ENCODE data around the gene CCDC88C.

Gene CCDC88C

DNA sequence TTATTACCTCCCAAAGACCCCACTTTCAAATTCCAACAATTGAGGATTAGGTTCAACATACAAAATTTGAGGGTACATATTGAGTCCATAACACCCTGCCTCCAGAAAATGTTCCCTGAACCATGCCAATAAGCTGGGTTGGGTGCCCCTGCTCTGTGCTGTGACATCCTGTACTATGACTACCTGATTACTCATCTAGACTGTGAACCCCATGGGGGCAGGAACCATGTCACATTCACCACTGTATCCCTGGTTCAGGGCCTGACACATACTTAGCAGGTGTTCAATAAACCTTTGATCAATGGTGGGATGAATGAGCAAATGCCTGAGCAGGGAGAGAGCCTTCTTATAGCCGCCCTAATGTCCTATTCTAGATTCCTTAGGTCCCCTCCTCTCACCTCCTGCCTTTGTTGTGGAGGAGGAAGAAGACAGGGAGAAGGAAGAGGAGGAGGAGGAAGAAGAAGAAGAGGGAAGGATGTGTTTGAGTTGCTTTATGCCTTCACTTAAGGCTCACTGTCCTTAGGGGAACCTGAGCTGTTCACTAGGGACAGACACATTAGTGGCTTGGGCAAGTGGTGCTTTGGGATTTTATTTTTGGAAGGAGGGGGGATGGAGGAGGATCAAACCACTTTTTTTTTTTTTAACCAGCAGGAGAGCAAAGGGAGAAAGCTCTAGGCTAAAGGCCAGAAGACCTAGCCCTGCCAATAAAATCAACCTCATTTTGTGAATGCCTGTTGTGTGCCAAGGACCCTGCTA lies 194.4 kb downstream of the CCDC88C start:
- no peak for DNase-seq (ENCODE audit: low read depth, low spot score)

All from astrocyte of the hippocampus (primary cell).